Skeletal muscle tissue (tissue), 4 donors: ENCODE results near the gene NDOR1. TPM values are rescaled to one million over a fixed set of nuclear protein-coding genes. Genes with fewer than 3 reads are reported as not detected.

Experiments used
- H3K27ac ChIP-seq: one replicate; pipeline ENCODE4 v1.7.0; 2013; ENCODE audit warnings: mild to moderate bottlenecking, low read depth, low read length, inconsistent platforms
- H3K27me3 ChIP-seq, 3 donors: one replicate each; pipeline ENCODE4 v1.7.0; 2013; ENCODE audit warnings: low read length in 3 of 3; ENCODE audit not compliant: control insufficient read depth in 3 of 3, insufficient read depth in 3 of 3
- H3K36me3 ChIP-seq, 3 donors: one replicate each; pipeline ENCODE4 v1.7.0; 2013; ENCODE audit warnings: low read length in 3 of 3; ENCODE audit not compliant: control insufficient read depth in 3 of 3, insufficient read depth in 3 of 3
- H3K4me1 ChIP-seq, 3 donors: one replicate each; pipeline ENCODE4 v1.7.0; 2013; ENCODE audit warnings: low read length in 3 of 3, mild to moderate bottlenecking in 3 of 3; ENCODE audit not compliant: control insufficient read depth in 3 of 3, insufficient read depth in 3 of 3
- H3K4me3 ChIP-seq, 3 donors: one replicate each; pipeline ENCODE4 v1.7.0; 2013; ENCODE audit warnings: low read length in 3 of 3
- H3K9ac ChIP-seq, 3 donors: one replicate each; pipeline ENCODE4 v1.7.0; 2013; ENCODE audit warnings: low read length in 3 of 3, mild to moderate bottlenecking in 3 of 3, moderate library complexity in 2 of 3, low read depth in 1 of 3
- H3K9me3 ChIP-seq, 3 donors: one replicate each; pipeline ENCODE4 v1.7.0; 2013; ENCODE audit warnings: low read length in 3 of 3; ENCODE audit not compliant: control insufficient read depth in 3 of 3
- total RNA-seq: library from RNA; depleted of rRNA; stranded (reverse); fragments of >200 nt; gene quantifications from one replicate; pipeline ENCODE4 v1.2.3, GENCODE V29; 2014
- donor health status: Osteomylitis.

The NDOR1 gene
- total RNA-seq, 1 donor from 2014 or later: 4.7 TPM

DNA sequence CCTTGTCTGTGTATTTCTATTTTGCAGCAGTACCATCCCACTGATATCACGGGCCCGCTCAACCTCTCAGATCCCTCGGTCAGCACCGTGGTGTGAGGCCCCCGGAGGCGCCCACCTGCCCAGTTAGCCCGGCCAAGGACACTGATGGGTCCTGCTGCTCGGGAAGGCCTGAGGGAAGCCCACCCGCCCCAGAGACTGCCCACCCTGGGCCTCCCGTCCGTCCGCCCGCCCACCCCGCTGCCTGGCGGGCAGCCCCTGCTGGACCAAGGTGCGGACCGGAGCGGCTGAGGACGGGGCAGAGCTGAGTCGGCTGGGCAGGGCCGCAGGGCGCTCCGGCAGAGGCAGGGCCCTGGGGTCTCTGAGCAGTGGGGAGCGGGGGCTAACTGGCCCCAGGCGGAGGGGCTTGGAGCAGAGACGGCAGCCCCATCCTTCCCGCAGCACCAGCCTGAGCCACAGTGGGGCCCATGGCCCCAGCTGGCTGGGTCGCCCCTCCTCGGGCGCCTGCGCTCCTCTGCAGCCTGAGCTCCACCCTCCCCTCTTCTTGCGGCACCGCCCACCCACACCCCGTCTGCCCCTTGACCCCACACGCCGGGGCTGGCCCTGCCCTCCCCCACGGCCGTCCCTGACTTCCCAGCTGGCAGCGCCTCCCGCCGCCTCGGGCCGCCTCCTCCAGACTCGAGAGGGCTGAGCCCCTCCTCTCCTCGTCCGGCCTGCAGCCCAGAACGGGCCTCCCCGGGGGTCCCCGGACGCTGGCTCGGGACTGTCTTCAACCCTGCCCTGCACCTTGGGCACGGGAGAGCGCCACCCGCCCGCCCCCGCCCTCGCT, 37.5 kb upstream of the NDOR1 start:
- Histone ChIP-seq H3K4me1 (peaks cover 15 to 29% (median 19%) of the 10 kb centered on the region in 3 donors), H3K27ac (no peak overlapping the region), H3K36me3 (no peaks in the 10 kb centered on the region), H3K4me3 (no peak overlapping the region), H3K27me3 (peaks cover 80 to 99% (median 93%) of the 10 kb centered on the region in 3 donors), H3K9ac (no peak overlapping the region), H3K9me3 (no peaks in the 10 kb centered on the region)

DNA sequence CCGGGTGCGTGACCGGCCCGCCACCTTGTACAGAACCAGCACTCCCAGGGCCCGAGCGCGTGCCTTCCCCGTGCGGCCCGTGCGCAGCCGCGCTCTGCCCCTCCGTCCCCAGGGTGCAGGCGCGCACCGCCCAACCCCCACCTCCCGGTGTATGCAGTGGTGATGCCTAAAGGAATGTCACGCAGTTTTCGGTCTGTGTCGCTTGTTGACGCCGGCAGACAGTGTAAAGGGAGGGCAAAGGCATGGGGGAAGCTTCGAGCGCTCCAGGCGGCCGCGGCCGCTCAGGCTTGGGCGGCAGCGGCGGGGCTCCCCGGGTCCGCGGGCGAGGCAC, 37.0 kb upstream of the NDOR1 start:
- no peaks in the 10 kb centered on the region for H3K9me3 ChIP-seq
- peaks cover 74 to 100% (median 94%) of the 10 kb centered on the region in 3 donors for H3K27me3 ChIP-seq
- H3K4me1 ChIP-seq: peaks cover 13 to 24% (median 16%) of the 10 kb centered on the region in 3 donors
- peak overlapping the region in 1 of 3 donors; percentile 62 for H3K4me3 ChIP-seq
- peak overlapping the region in 1 of 3 donors; percentile 45 for H3K9ac ChIP-seq
- H3K27ac ChIP-seq: no peak overlapping the region
- no peaks in the 10 kb centered on the region for H3K36me3 ChIP-seq

DNA sequence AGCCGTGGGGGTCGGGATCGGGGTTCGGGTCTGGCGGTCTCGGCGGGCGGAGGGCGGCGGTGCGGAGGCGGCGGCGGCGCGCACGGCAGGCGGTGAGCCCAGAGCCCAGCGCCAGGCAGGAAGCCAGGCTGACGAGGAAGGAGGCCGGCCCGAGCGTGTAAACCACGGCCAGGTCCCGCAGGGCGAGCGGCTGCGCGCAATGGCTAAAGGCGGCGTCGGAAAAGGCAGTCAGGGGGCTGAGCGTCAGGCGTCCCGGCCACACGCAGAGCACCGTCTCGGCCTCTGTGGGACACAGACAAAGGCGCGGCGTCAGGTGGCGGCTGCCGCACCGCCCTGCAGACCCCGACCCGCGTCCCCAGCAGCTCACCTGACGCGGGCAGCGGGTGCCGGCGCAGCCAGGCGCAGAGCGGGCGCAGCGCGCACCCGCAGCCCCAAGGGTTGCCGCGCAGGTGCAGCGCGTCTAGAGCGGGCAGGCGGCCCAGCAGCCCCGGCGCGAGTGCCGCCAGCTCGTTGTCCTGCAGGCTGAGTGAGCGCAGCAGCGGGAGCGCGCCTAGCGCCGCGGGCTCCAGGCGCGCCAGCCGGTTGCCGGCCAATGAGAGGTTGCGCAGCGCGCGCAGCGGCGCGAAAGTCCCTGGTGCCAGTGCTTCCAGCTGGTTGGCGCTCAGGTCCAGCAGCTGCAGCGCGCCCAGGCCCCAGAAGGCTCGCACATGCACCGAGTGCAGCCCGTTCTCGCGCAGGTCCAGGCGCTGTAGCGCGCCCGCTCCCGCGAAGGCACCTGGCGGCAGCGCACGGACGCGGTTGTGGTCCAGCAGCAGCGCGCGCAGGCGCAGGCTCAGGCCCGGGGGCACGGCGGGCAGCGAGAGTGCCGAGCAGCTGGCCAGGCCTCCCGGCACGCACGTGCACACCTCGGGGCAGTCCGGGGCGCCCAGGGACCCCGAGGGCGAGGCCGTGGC, 36.3 kb upstream of the NDOR1 start:
- peaks cover 13 to 23% (median 16%) of the 10 kb centered on the region in 3 donors for H3K4me1 ChIP-seq
- no peaks in the 10 kb centered on the region for H3K9me3 ChIP-seq
- H3K36me3 ChIP-seq: no peaks in the 10 kb centered on the region
- H3K27ac ChIP-seq: no peak overlapping the region
- peak overlapping the region in 2 of 3 donors; percentile 62 to 64 for H3K4me3 ChIP-seq
- H3K9ac ChIP-seq: peak overlapping the region in 1 of 3 donors; percentile 45
- H3K27me3 ChIP-seq: peaks cover 68 to 100% (median 89%) of the 10 kb centered on the region in 3 donors

- H3K27me3 ChIP-seq: peaks cover 60 to 94% (median 82%) of the 10 kb centered on the region in 3 donors
- peak within 1 kb of the TSS in 1 of 3 donors; percentile 45 for H3K9ac ChIP-seq
- H3K27ac ChIP-seq: no peak within 1 kb of the TSS
- peaks cover 13 to 23% (median 16%) of the 10 kb centered on the region in 3 donors for H3K4me1 ChIP-seq
- no peaks in the 10 kb centered on the region for H3K9me3 ChIP-seq
- peak within 1 kb of the TSS in 2 of 3 donors; percentile 62 to 64 for H3K4me3 ChIP-seq
- H3K36me3 ChIP-seq: no peaks in the 10 kb centered on the region
Measured at GRCh38 chr9:137169896-137170358, 35.6 kb upstream of the NDOR1 start, which contains the start of gene LRRC26. LRRC26 (minus strand) TSS chr9:137170051; CDS start chr9:137169943, 108 bp downstream.

- Histone ChIP-seq H3K9me3 (no peaks in the 10 kb centered on the region), H3K9ac (no peak overlapping the region), H3K27ac (no peak overlapping the region), H3K4me1 (peaks cover 13 to 23% (median 16%) of the 10 kb centered on the region in 3 donors), H3K27me3 (peaks cover 54 to 87% (median 75%) of the 10 kb centered on the region in 3 donors), H3K36me3 (no peaks in the 10 kb centered on the region), H3K4me3 (no peak overlapping the region)
Measured at GRCh38 chr9:137170486-137171148, 34.9 kb upstream of the NDOR1 start.

DNA sequence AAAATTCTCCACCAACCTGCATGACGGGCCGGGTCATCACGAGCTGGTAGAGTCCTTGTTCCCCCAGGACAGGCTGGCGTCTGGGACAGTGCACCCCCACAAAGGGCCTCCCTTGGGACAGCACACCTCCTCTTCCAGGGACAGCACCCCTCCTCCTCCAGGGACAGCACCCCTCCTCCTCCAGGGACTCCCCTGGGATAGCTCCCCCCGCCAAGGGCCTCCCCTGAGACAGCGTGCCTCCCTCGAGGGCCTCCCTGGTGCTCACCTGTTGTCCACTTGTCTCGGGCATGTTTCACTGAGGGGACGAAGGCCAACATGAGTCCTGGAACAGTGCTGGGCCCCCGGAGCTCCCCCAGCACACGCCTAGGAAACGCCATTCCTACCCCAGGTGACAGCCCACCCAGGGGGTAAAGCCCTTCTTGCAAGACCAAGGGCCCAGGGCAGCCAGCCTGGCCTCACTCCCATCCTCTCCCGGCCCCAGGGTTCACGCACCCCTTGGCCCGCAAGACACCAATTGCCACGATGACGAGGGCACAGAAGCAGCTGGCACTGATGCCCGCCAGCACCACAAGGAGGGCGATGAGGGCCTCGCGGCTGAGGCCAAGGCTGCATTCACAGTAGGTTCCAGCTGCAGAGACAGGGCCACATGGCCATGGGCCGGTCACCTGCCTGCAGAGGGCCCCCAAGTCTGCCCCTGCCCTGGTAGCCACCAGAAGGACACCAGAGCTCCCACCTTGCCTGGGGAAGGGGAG, 34.2 kb upstream of the NDOR1 start:
- Histone ChIP-seq H3K9me3 (no peaks in the 10 kb centered on the region), H3K27me3 (peaks cover 47 to 80% (median 68%) of the 10 kb centered on the region in 3 donors), H3K4me1 (peaks cover 13 to 23% (median 16%) of the 10 kb centered on the region in 3 donors), H3K4me3 (no peak overlapping the region), H3K9ac (no peak overlapping the region), H3K36me3 (no peaks in the 10 kb centered on the region), H3K27ac (no peak overlapping the region)

GRCh38 chr9:137172901-137173795, 32.4 kb upstream of the NDOR1 start:
- Histone ChIP-seq H3K9ac (no peak overlapping the region), H3K27ac (no peak overlapping the region), H3K36me3 (peaks cover 3 to 5% (median 4%) of the 10 kb centered on the region in 3 donors), H3K9me3 (no peaks in the 10 kb centered on the region), H3K27me3 (peaks cover 36 to 62% (median 52%) of the 10 kb centered on the region in 3 donors), H3K4me3 (no peak overlapping the region), H3K4me1 (peaks cover 13 to 19% (median 13%) of the 10 kb centered on the region in 3 donors)

GRCh38 chr9:137173796-137174664, 31.5 kb upstream of the NDOR1 start:
- H3K27ac ChIP-seq: no peak overlapping the region
- H3K27me3 ChIP-seq: peaks cover 34 to 53% (median 44%) of the 10 kb centered on the region in 3 donors
- H3K9ac ChIP-seq: no peak overlapping the region
- H3K9me3 ChIP-seq: no peaks in the 10 kb centered on the region
- H3K36me3 ChIP-seq: peaks cover 5 to 7% (median 7%) of the 10 kb centered on the region in 3 donors
- H3K4me1 ChIP-seq: peaks cover 6 to 12% (median 8%) of the 10 kb centered on the region in 3 donors
- H3K4me3 ChIP-seq: no peak overlapping the region
